GM12878 (cell line): ENCODE measurements around the gene TBC1D19. TPM values are rescaled to one million over a fixed set of nuclear protein-coding genes. Genes with fewer than 3 reads are reported as not detected.

ENCODE experiments used
- ATAC-seq: fragments of 200-7000 bp; cut with Tn5 transposase; 3 replicates; pipeline ENCODE4 v1.9.1; 2020; ENCODE audit warnings: mild to moderate bottlenecking, moderate library complexity
- BruUV-seq: library from RNA; stranded (reverse); fragments of 400-500 nt; replicated peaks from 2 replicates; lab custom pipeline; 2021; lab: Mats Ljungman, UMichigan
- CTCF ChIA-PET: fragments of 300-600 bp; sonication (Branson Sonifier 250); formaldehyde crosslinking; extraction: SDS; loops from one replicate; lab custom pipeline; 2021; ENCODE audit warnings: inconsistent platforms; lab: Yijun Ruan, JAX
- POLR2A ChIA-PET: fragments of 350-600 bp; formaldehyde crosslinking; extraction: SDS; loops from one replicate; lab custom pipeline; 2021; ENCODE audit warnings: inconsistent platforms; lab: Charles Lee
- RAD21 ChIA-PET: fragments of 300-600 bp; sonication (Branson Sonifier 250); formaldehyde crosslinking; loops from one replicate; lab custom pipeline; 2023; ENCODE audit warnings: antibody characterized with exemption; ENCODE audit not compliant: unreplicated experiment; lab: Charles Lee
- SMC1A ChIA-PET: fragments of 300-600 bp; sonication (Branson Sonifier 250); formaldehyde crosslinking; loops from one replicate; lab custom pipeline; 2023; ENCODE audit not compliant: unreplicated experiment, uncharacterized antibody; lab: Charles Lee
- DNase-seq: peaks from one replicate; pipeline ENCODE4 v3.0.0-alpha.2; 2011; ENCODE audit warnings: low read depth, low spot score
- FAIRE-seq: peaks from 3 replicates; lab custom pipeline; 2011; peaks lifted over from hg19 to GRCh38; lab: Jason Lieb, UNC
- H2AFZ ChIP-seq: 2 replicates; pipeline ENCODE4 v1.6.0; 2011; ENCODE audit warnings: low read depth, low read length, control low read depth; ENCODE audit not compliant: control insufficient read depth
- H3K27ac ChIP-seq: 2 replicates; pipeline ENCODE4 v1.5.1; 2011; ENCODE audit warnings: control low read depth; ENCODE audit not compliant: control insufficient read depth, insufficient read depth
- H3K27me3 ChIP-seq, 2 experiments: replicated peaks in 1 of 2; 2 replicates each; pipeline versions ENCODE4 v1.6.0 to v1.6.1; 2011; ENCODE audit warnings: low read length in 1 of 2; ENCODE audit not compliant: control insufficient read depth in 2 of 2, insufficient read depth in 2 of 2
- H3K36me3 ChIP-seq, 2 experiments: 2 replicates each; pipeline ENCODE4 v1.5.1; 2011; ENCODE audit warnings: low read length in 1 of 2; ENCODE audit not compliant: control insufficient read depth in 2 of 2, insufficient read depth in 2 of 2
- H3K4me1 ChIP-seq: 2 replicates; pipeline ENCODE4 v1.6.1; 2011; ENCODE audit warnings: mild to moderate bottlenecking, low read length, moderate library complexity, mixed read lengths; ENCODE audit not compliant: control insufficient read depth, insufficient read depth
- H3K4me2 ChIP-seq: 2 replicates; pipeline ENCODE4 v1.6.0; 2011; ENCODE audit warnings: control low read depth; ENCODE audit not compliant: control insufficient read depth, insufficient read depth
- H3K4me3 ChIP-seq: fragments of 200-600 bp; sonication (generic); 2 replicates; pipeline ENCODE4 v1.5.1; 2016
- H3K79me2 ChIP-seq: 2 replicates; pipeline ENCODE4 v1.6.0; 2011; ENCODE audit warnings: low read length; ENCODE audit not compliant: control insufficient read depth, insufficient read depth
- H3K9ac ChIP-seq: 2 replicates; pipeline ENCODE4 v1.8.0; 2011; ENCODE audit warnings: low read length, control low read depth, mixed read lengths; ENCODE audit not compliant: control insufficient read depth, insufficient read depth
- H3K9me3 ChIP-seq: replicated peaks from 3 replicates; pipeline ENCODE4 v1.5.1; 2011; ENCODE audit warnings: mild to moderate bottlenecking, low read length; ENCODE audit not compliant: control insufficient read depth, insufficient read depth
- H4K20me1 ChIP-seq: 2 replicates; pipeline ENCODE4 v1.6.0; 2011; ENCODE audit not compliant: control insufficient read depth, insufficient read depth
- ASH2L ChIP-seq: fragments of 300-600, 200-600 bp; sonication (generic); IDR thresholded peaks from 2 replicates; pipeline ENCODE4 v1.6.1; 2017; ENCODE audit warnings: low read depth, mild to moderate bottlenecking, borderline replicate concordance
- ATF3 ChIP-seq: IDR thresholded peaks from 2 replicates; pipeline ENCODE4 v1.6.1; 2011; ENCODE audit warnings: low read depth, mild to moderate bottlenecking, low read length, moderate library complexity, borderline replicate concordance; ENCODE audit errors: extremely low read depth
- BHLHE40 ChIP-seq, 2 experiments: fragments of 450-650 bp in 1 of 2; IDR thresholded peaks; 2 replicates each; pipeline ENCODE4 v1.6.1; 2011 to 2017; ENCODE audit warnings: low read depth in 2 of 2, borderline replicate concordance in 1 of 2, improper control_type of control experiment in 1 of 2, low read length in 1 of 2, mild to moderate bottlenecking in 1 of 2
- CBX5 ChIP-seq: sonication (generic); IDR thresholded peaks from 2 replicates; pipeline ENCODE4 v1.6.1; 2016; ENCODE audit warnings: low read depth, moderate library complexity, mild to moderate bottlenecking, inconsistent platforms
- E2F4 ChIP-seq: IDR thresholded peaks from 2 replicates; pipeline ENCODE4 v1.6.1; 2012; ENCODE audit warnings: low read depth, low read length, improper control_type of control experiment
- EED ChIP-seq: sonication (generic); IDR thresholded peaks from 2 replicates; pipeline ENCODE4 v1.6.1; 2016; ENCODE audit warnings: antibody characterized with exemption, low read depth
- ELK1 ChIP-seq: IDR thresholded peaks from 2 replicates; pipeline ENCODE4 v1.6.1; 2012; ENCODE audit warnings: low read depth, low read length, improper control_type of control experiment
- EP300 ChIP-seq, 2 experiments: fragments of 150-350 bp in 1 of 2; IDR thresholded peaks; 2 replicates each; pipeline ENCODE4 v1.6.1; 2011 to 2012; ENCODE audit warnings: low read depth in 2 of 2, low read length in 2 of 2, borderline replicate concordance in 1 of 2, improper control_type of control experiment in 1 of 2, inconsistent platforms in 1 of 2; ENCODE audit not compliant: control insufficient read depth in 1 of 2
- KDM1A ChIP-seq: fragments of 200-600 bp; sonication (generic); IDR thresholded peaks from 2 replicates; pipeline ENCODE4 v1.6.1; 2016; ENCODE audit warnings: borderline replicate concordance
- POLR2AphosphoS2 ChIP-seq: IDR thresholded peaks from 2 replicates; pipeline ENCODE4 v1.6.1; 2011; ENCODE audit warnings: low read depth, mild to moderate bottlenecking, low read length, improper control_type of control experiment, moderate library complexity
- RBBP5 ChIP-seq: fragments of 200-600 bp; sonication (generic); conservative IDR thresholded peaks from 2 replicates; pipeline ENCODE4 v1.6.1; 2016
- REST ChIP-seq: IDR thresholded peaks from 2 replicates; pipeline ENCODE4 v1.6.1; 2012; ENCODE audit warnings: mild to moderate bottlenecking, low read depth, low read length
- SREBF2 ChIP-seq: IDR thresholded peaks from 2 replicates; pipeline ENCODE4 v1.6.1; 2012; ENCODE audit warnings: mild to moderate bottlenecking, low read length
- ZNF217 ChIP-seq: fragments of 450-650 bp; IDR thresholded peaks from 2 replicates; pipeline ENCODE4 v1.6.1; 2017; ENCODE audit warnings: antibody characterized with exemption, mild to moderate bottlenecking
- WGBS: methylation state at CpG from one replicate; pipeline ENCODE4 v1.1.6; 2016; ENCODE audit warnings: low lambda C conversion rate; ENCODE audit not compliant: insufficient replicate concordance, insufficient coverage; ENCODE audit errors: missing lambda C conversion rate; 5-methylcytosine and 5-hydroxymethylcytosine counted together
- in situ Hi-C: fragments of 300-500 bp; cut with MboI; formaldehyde crosslinking; loops from 9 replicates; pipeline ENCODE4 v1.14.3; 2018; ENCODE audit warnings: mixed read lengths
- intact Hi-C: fragments of 100-400 bp; cut with micrococcal nuclease; formaldehyde crosslinking; loops from one replicate; pipeline ENCODE4 v1.14.2; 2022; ENCODE audit not compliant: unreplicated experiment
- polyA plus RNA-seq, 11 experiments: library from polyadenylated mRNA; depleted of rRNA in 4 of 11; unstranded in 6 of 11; stranded (reverse) in 5 of 11; fragments of >200 nt; fragmentation: Nextera tagmentation in 4 of 11; fragmentation: Illumina TruSeq in 1 of 11; extraction: Ambion mirVana in 4 of 11; extraction: Trizol in 1 of 11; gene quantifications; 1 replicate in 1 of 11; 2 replicates in 10 of 11; pipeline versions ENCODE4 v1.2.1 to v1.2.3, GENCODE V29; 2011 to 2016; ENCODE audit warnings: inconsistent platforms in 2 of 11, missing spikeins in 2 of 11, low read depth in 1 of 11
- total RNA-seq, 4 experiments: library from RNA; depleted of rRNA in 3 of 4; stranded (reverse); fragments of >200 nt in 3 of 4; fragmentation: Illumina TruSeq in 1 of 4; extraction: Trizol in 1 of 4; gene quantifications; 2 replicates each; pipeline versions ENCODE4 v1.2.1 to v1.2.3, GENCODE V29; 2013 to 2021

Gene TBC1D19
- total and polyA plus RNA-seq, 10 of the 15 experiments (the other 5 are each of a cell fraction or from before 2014, with no cell fraction given) = 0.29 to 3.9 (median 2.1) TPM

GRCh38 chr4:26579169-26579568, 4.7 kb upstream of the TBC1D19 start:
- FAIRE-seq = no peak
- Histone ChIP-seq H3K79me2 (no peaks in the 10 kb centered on the region), H3K4me1 (peaks cover 4% of the 10 kb centered on the region; the same call in 1 of the 2 replicates), H4K20me1 (no peaks in the 10 kb centered on the region), H3K9me3 (no peaks in the 10 kb centered on the region), H3K27me3 (peaks cover 1 to 4% of the 10 kb centered on the region in 2 experiments), H3K27ac (no peak overlapping the region), H3K4me2 (no peak overlapping the region), H2AFZ (no peak overlapping the region), H3K36me3 (no peaks in the 10 kb centered on the region), H3K4me3 (no peak overlapping the region), H3K9ac (no peak overlapping the region)
- intact Hi-C loops = no loop called here
- WGBS = 46% methylated on average over 5 of the region's 5 CpGs
- no peak for ATAC-seq
- ChIA-PET SMC1A (interaction anchor here (0.7 kb wide), 1 partner anchor 169 kb away, joined by 3 read pairs; no protein-coding TSS in a partner anchor), POLR2A (no interaction called here), CTCF (interaction anchor here (0.6 kb wide), 1 partner anchor 12 kb away, joined by 6 read pairs; no protein-coding TSS in a partner anchor), RAD21 (no interaction called here)
- BruUV-seq = no TSS peak
- no peak for TF ChIP-seq SREBF2
- TF ChIP-seq ATF3 = no peak
- no peak for TF ChIP-seq POLR2AphosphoS2
- TF ChIP-seq REST = no peak
- TF ChIP-seq EP300 (IDR thresholded peaks at IDR 0.05; ENCODE audit: borderline replicate concordance in 1 of 2, control insufficient read depth in 1 of 2, low read depth in 2 of 2, low read length in 2 of 2) = no peak
- TF ChIP-seq KDM1A = no peak
- no peak for TF ChIP-seq EED
- no peak for TF ChIP-seq CBX5
- TF ChIP-seq RBBP5 = no peak
- no peak for TF ChIP-seq E2F4
- no peak for TF ChIP-seq ASH2L
- no peak for TF ChIP-seq ZNF217
- TF ChIP-seq BHLHE40 (IDR thresholded peaks at IDR 0.05; ENCODE audit: borderline replicate concordance in 1 of 2, low read depth in 2 of 2, low read length in 1 of 2) = no peak
- TF ChIP-seq ELK1 = no peak
- DNase-seq = no peak
- in situ Hi-C loops = no loop called here
